ENCODE data around the gene ACAP3. TPM values are rescaled to one million over a fixed set of nuclear protein-coding genes. Genes with fewer than 3 reads are reported as not detected.
A peak's percentile ranks its signal among the peaks of the same experiment; 100 is the strongest.

Gene ACAP3
- 54.6 TPM for polyA plus RNA-seq (ENCODE audit: insufficient read length)

DNA sequence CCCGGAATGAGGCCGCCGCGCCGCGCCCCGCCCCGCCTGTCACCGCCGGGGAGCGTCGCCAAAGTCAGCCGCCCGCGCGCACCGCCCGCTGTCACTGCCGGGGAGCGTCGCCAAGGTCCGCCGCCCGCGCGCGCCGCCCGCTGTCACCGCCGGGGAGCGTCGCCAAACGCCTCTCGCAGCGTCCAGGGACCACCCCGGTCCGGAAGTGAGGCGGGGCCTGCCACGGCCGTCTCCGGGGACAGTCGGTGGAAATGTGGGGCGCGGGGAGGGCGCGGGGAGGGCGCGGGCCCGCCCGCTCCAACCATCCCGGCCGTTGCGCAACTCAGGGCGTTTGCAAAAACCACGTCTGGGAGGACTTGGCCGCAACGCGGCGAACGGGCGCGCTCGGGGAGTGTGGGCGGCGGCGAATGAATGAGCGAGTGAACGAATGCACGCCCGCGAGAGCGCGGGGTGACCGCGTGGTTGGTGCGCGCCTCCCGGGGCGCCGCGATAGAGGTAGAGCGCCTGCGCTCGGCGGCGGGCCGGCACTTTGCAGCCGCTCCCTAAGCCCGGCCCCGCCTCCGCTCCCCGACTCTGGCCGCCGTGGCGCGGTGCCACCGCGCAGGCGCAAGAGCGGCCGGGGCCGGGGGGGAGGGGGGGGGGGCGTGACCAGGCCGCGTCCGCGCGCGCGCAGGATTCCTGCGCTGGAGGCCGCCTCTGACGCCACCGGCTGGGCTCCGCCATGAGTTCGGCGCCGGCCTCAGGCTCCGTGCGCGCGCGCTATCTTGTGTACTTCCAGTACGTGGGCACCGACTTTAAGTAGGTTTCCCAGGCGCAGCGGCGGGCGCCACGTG is at the start of gene ACAP3, which contains the start of gene PUSL1:
Gene ACAP3, minus strand, starts transcription at position 8 of the 833 bp plus-strand sequence. CDS start 115 bp downstream, outside the sequence.
Gene PUSL1, plus strand, starts transcription at position 675 of the 833 bp plus-strand sequence. Its CDS starts 47 bp downstream, at position 722.
- DNase-seq = peak; percentile 93

DNA sequence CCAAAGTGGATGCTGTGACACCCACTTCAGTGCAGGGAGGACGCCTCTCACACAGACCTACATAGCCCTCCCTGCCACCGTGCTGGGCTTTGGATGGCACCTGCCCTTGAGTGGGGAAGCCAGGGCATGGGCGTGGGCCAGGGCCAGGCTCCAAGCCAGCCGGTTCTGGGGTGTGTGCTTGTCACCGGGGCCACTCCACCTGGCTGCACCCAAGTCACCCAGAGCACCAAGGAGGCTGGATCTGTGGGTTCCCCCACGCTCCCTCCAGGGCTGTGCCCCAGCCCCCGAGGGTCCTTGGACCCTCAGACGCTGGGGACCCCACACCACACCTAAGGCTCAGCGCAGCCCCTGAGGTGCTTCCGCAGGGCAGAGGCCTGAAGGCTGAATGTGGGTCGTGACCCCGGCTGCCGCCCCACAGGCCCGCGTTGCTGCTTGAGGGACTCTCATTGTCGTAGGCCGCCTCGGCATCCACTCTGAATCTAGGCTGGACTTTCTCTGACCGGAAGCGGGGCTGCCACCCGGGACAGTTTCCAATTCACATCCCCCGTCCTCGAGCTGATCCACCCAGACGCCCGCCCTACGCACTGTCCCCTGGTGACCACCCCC is 49.2 kb upstream of the ACAP3 start:
- DNase-seq = no peak

DNA sequence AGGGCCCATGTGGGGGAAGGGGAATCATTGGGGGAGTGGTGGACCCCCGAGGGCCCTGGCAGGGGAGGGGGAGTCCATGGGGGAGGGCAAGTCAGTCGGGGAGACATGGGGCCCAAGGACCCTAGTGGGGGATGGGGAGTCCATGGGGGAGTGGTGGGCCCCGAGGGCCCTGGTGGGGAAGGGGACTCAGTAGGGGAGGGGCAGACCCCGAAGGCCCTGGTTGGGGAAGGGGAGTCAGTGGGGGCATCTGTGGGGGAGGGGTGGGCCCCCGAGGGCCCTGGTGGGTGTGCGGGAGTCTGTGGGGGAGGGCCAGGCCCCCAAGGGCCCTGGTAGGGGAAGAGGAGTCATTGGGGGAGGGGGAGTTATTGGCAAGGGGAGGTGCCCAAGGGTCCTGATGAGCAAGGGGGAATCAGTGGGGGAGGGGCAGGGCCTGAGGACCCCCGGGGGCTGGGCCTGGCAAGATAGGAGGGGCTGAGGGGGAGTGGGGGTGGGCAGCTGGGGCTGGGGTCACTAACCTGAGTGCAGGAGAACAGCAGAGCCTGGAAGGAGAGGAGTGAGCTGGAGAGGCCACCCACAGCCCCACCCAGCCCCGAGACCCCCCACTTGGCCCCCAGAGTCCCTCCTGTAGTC is 48.6 kb upstream of the ACAP3 start:
- DNase-seq = no peak

- no peak for DNase-seq
Observed at GRCh38 chr1:1355416-1355815, 47.7 kb upstream of the ACAP3 start.

DNA sequence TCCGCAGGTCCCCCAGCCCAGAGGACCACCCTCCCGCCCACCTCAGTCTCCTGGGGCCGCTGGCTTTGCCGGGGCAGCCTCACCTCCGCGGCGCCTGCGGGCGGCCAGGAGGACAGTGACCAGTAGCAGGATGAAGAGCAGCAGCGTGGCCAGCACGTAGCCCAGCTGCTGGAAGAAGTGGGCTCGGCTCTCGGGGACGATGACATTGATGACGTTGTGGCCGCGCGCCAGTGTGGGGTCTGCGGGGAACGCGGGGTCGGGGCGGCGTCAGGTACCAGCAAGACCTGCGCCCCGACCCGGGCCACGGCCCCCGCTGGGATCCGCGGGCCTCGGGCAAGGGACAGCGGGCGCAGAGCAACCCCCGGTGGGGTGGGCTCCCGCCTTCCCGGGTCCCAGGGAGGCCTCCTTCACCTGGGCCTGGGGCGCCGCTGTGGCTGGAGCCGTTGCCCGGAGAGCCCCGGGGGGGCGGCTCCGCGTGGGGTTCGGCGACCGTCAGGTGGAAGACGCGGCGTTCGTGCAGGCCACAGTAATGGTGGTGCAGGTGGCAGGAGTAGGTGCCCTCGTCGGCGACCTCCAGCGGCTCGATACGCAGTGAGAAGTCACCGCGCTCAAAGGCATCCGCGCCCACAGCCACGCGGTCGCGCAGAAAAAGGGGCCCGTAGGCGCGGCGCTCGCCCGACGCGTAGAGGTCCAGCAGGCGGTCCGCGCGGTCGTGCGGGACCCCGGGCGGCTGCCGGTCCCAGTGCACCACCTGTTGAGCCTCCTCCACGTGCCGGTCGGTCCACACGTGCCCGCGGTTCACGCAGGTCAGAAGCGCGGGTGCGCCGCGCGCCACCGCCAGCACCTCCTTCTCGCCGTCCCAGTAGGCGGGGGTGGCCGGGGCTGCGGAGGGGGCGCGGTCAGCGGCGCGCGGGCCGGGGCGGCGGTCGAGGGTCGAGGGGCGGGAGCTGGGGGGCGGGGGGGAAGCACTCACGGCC is 46.8 kb upstream of the ACAP3 start:
- no peak for DNase-seq

DNA sequence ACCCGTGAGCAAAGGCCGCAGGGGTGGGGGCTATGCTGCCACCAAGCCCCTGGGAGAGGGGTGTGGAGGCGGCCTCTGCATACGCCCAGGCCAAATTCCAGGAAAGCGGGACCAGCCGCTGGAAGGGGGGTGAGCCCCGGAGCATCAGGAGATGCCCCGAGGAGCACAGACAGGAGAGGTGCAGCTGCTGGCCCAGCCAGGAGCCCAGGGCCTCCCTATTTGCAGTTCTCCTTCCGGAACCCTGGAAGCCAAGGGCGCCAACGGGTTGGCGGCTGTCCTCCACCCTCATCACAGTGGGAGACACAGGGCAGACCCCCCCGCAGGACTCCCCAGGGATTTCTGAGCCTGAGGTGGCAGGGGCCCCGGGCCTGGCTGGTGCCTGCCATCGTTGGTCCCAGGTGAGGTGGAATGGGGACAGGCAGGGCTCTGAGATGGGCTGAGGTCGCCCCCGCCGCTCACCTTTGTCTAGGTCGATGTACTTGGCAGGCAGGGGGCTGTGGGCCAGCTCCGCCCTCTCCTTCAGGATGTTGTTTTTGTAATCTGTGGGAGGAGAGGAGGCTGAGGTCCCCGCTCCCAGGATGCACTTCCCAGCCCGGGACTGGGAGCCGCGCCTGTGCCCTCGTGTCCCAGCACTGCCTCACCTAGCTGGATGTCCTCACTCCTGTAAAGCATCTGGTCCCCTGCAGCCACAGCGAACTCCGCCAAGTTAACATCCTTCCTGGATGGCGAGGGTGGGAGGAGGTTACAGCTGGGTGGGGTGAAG is 45.8 kb upstream of the ACAP3 start:
- DNase-seq = no peak

- DNase-seq = no peak
Observed at GRCh38 chr1:1352786-1353388, 45.2 kb upstream of the ACAP3 start.

- DNase-seq = peak; percentile 74
Observed at GRCh38 chr1:1351511-1352427, 44.0 kb upstream of the ACAP3 start.

DNA sequence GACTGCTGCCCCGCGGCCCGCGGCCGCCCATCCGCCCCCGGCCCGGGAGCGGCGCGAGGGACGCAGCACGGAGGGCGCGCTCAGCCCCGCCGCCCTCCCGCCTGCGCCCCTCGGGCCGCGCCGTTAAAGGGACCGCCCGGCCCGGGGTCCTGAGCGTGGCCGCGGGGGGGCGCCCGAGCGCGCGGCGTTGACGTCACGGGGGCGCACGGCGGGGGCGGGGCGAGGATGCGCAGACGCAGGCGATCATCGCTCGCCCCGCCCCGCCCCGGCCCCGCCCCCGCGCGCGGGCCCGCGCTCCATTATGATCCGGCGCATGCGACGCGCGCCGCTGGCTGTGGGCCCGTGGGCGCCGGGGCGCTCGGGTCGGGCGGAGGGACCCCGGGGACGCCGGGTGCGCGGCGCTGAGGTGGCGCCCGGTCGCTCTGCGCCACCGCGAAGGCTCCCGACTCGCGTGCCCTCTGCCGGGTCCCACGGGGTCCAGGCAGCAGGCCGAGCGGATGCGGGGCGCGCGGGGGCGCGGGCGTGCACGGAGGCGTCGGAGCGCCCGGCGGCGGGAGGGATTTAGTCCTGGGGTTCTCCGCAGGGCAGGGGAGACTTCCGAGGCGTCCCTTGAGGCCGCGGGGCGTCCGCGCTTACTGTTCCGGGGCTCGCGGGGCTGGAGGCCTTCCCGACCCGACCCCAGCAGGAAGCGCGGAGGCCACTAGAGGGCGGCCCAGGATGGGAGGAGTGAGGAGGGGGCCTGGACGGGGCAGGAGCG is 41.7 kb upstream of the ACAP3 start, which contains the start of gene DVL1:
Gene DVL1, minus strand, starts transcription at position 163 of the 757 bp plus-strand sequence. CDS start 353 bp downstream, outside the sequence.
- peak; percentile 80 for DNase-seq

- no peak for DNase-seq
Observed at GRCh38 chr1:1348420-1349255, 40.9 kb upstream of the ACAP3 start.

DNA sequence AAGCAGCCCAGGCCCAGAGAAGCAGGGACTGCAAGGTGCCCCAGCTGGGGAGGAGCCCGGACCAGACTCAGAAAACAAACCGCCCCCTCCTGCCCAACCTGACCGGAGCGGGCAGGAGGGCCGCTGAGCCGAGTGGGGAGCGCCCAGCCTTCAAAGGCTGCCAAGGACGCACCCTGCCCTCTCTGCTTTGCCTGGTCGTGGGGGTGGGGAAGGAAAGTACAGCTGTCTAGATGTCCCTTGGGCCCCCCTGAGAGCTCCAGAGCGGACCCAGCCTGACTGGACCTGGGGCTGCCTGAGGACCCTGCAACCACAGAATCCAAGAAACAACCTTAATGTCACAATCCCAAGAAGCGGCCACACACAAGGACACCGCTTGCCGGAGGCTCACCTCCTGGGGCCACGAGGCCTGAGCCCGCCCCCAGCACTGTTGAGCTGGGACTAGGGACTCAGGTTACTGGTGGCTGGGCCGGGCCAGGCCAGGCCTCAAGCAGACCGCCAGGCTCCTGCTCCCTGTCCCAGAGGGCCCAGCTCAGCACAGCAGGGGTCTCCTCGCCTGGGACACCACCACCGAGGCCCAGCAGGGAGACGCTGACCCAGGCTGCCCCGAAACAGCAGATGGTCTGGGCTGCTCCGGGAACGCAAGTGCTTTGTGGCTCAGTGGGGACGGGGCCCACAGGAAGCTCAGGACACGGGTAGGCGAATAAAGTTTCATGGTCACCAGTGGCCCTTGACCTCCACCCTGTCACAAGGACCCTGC is 40.1 kb upstream of the ACAP3 start:
- no peak for DNase-seq

DNA sequence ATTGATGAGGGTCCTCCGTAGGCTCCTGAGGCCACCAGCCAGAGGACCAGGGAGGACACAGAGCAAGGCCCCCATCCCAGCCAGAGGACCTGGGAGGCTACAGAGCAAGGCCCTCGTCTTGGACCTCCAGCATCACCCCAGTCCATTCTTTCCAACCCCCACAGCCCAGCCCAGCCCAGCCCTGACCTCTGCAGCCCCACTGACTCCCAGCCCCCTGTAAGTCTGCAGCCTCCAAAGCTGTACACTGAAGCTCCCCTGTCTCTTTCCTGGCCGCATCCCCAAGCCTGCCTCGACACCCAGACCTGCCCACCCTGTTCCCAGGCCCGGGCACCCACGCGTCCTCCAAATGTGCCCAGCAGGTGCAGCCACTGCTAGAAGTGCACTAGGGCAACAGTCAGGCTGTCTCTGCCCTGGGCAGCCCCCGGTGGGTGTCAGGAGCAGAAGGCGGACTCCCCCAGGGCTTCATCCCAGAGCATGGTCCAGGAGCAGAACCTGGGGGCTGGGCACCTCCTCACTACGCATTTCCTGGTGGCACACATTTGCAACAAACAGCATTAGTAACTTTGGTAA is 39.4 kb upstream of the ACAP3 start:
- DNase-seq = no peak

DNA sequence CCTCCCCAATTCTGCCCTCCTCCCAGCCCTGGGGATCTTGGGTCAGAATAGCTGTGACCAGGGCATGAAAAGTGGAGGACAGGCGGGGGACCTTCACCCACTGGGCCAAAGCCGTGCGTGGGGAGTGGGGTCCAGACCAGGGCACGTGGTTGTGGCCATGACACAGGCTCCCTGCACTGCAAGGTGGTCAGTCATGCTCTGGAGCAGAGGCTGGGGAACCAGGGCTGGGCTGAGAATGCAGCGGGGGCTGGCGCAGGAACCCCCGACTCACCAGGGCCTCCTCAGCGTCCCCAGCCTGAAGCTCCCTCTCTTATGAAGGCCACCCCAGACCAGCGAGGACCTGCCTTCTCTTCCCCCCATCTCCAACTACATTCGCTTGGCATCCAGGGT is 38.8 kb upstream of the ACAP3 start:
- DNase-seq = no peak

DNA sequence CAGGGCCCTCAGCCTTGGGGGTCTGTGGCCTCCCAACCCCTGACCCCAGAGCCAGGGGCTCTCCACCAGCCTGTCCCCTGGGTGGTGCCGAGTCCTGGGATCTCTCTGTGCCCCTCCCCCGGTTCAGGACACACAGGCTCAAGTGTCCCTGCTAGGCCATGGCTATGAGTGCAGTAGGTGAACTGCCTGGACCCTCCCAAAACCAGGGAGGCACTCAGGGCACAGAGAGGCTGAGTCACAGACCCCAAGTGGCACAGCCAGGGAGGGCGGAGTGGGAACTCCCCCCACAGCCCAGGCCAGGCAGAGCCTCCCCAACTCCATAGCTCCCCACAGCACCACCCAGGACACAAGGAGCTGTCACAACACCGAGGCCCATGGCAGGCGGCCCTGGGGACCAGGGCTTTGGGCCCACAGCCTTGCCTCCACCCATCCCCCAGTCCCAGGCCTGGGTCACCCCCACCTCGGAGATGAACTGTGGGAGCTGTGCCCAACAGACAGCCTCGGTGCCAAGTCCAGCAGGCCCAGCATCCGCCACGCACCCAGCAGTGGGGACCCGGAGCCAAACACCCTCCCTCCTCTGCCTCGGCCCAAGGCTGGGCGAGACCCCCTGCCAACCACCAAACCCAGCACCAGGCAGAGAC is 38.2 kb upstream of the ACAP3 start:
- DNase-seq = no peak

- no peak for DNase-seq
Observed at GRCh38 chr1:1345384-1345783, 37.7 kb upstream of the ACAP3 start.

DNA sequence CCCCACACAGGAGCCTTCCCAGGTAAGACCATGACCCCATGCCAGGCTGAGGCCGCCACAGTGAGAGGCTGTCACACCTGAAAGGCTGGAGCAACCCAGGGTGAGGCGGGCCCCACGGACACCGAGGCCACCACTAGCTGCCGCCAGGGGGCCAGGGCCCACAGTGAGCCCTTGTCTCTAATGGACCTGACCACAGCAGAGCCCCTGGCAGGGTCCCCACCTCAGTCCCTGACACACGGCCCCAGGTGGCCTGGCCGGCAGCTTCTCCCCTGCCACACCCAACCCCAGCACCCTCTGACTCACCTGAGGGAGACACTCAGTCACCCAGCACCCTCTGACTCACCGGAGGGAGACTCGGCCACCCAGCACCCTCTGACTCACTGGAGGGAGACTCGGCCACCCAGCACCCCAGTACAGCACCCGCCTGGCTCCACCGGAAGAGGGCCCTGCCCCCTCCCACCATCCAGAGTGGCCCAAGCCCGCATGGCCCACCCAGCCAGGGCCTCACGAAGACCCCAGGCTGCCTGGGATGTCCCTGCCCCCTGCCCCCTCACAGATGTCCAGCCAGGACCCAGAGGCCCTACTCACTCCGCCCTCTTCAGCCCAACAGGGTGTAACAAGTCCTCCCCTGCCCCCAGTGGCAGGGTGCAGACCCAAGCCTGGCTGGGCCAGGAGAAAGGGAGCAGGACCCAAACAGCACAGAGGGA is 37.1 kb upstream of the ACAP3 start:
- DNase-seq = no peak

Data from hindlimb muscle (tissue), 1 donor.